Kidney (tissue), 14 donors: ENCODE data around the gene DIP2A. TPM values are rescaled to one million over a fixed set of nuclear protein-coding genes. Genes with fewer than 3 reads are reported as not detected.
"Not testable (repeated sequence)": the region's sequence is repeated elsewhere in the genome, so short reads cannot be mapped to it uniquely, and the experiment has no call there.

Experiments
- DNase-seq, 5 donors: peaks; one replicate each; pipeline ENCODE4 v3.0.0-alpha.2; 2013 to 2020
- FAIRE-seq: peaks from 2 replicates; lab custom pipeline; 2012; peaks lifted over from hg19 to GRCh38; lab: Jason Lieb, UNC
- H3K27ac ChIP-seq, 2 donors: one replicate each; pipeline ENCODE4 v1.7.0; 2013; ENCODE audit warnings: low read depth in 2 of 2, low read length in 2 of 2, inconsistent platforms in 1 of 2
- H3K27me3 ChIP-seq: one replicate; pipeline ENCODE4 v1.7.1; 2013; ENCODE audit warnings: low read length, inconsistent platforms; ENCODE audit not compliant: control insufficient read depth, insufficient read depth
- H3K36me3 ChIP-seq, 3 donors: one replicate each; pipeline versions ENCODE4 v1.7.0 to v1.7.1; 2013; ENCODE audit warnings: low read length in 3 of 3, control low read depth in 1 of 3, inconsistent platforms in 1 of 3; ENCODE audit not compliant: insufficient read depth in 3 of 3, control insufficient read depth in 2 of 3
- H3K4me1 ChIP-seq, 3 donors: one replicate each; pipeline versions ENCODE4 v1.7.0 to v1.7.1; 2013; ENCODE audit warnings: low read length in 3 of 3, inconsistent platforms in 1 of 3, low read depth in 1 of 3; ENCODE audit not compliant: control insufficient read depth in 2 of 3, insufficient read depth in 2 of 3
- H3K4me3 ChIP-seq, 3 donors: one replicate each; pipeline versions ENCODE4 v1.7.0 to v1.8.1; 2013; ENCODE audit warnings: low read length in 3 of 3, control low read depth in 1 of 3, inconsistent platforms in 1 of 3
- H3K9ac ChIP-seq, 3 donors: one replicate each; pipeline versions ENCODE4 v1.7.0 to v1.7.1; 2013; ENCODE audit warnings: low read length in 3 of 3, control low read depth in 1 of 3, inconsistent platforms in 1 of 3
- H3K9me3 ChIP-seq, 3 donors: one replicate each; pipeline versions ENCODE4 v1.7.0 to v1.7.1; 2013; ENCODE audit warnings: low read length in 3 of 3, control low read depth in 1 of 3, inconsistent platforms in 1 of 3; ENCODE audit not compliant: control insufficient read depth in 2 of 3, insufficient read depth in 1 of 3
- CTCF ChIP-seq: IDR thresholded peaks from 3 replicates; pipeline ENCODE4 v1.5.1; 2012; ENCODE audit warnings: mild to moderate bottlenecking, moderate library complexity, borderline replicate concordance; ENCODE audit not compliant: insufficient read depth; ENCODE audit errors: extremely low read depth
- intact Hi-C: fragments of 100-400 bp; cut with DNase I; formaldehyde crosslinking; loops from one replicate; pipeline ENCODE4 v1.11.1; 2022
- polyA plus RNA-seq: library from polyadenylated mRNA; stranded (reverse); fragments of 350-450 nt; fragmentation: Illumina TruSeq; extraction: RNeasy Lipid Tissue Mini Kit (QIAGEN cat#74804); gene quantifications from one replicate; pipeline ENCODE4 v1.2.3, GENCODE V29; 2014; ENCODE audit warnings: low read depth, low replicate concordance; ENCODE audit not compliant: insufficient read depth
- total RNA-seq: library from RNA; stranded (reverse); fragmentation: NEBNext Ultra II Directional; extraction: Animal tissue kit (Norgen Biotek cat#: 25700); gene quantifications from one replicate; pipeline ENCODE4 v1.2.1, GENCODE V29; 2021
- donor health status: control.
- donor health status: control.
- donor health status: control.
- donor health status: control.
- donor health status: control.
- donor health status: DM: yes; HTN: yes; CAD: no.
- donor health status: Normal renal cell carcinoma (clear cell type).

Gene DIP2A
- total and polyA plus RNA-seq, 2 donors from 2014 or later, result 8.7 to 36.5 TPM

DNA sequence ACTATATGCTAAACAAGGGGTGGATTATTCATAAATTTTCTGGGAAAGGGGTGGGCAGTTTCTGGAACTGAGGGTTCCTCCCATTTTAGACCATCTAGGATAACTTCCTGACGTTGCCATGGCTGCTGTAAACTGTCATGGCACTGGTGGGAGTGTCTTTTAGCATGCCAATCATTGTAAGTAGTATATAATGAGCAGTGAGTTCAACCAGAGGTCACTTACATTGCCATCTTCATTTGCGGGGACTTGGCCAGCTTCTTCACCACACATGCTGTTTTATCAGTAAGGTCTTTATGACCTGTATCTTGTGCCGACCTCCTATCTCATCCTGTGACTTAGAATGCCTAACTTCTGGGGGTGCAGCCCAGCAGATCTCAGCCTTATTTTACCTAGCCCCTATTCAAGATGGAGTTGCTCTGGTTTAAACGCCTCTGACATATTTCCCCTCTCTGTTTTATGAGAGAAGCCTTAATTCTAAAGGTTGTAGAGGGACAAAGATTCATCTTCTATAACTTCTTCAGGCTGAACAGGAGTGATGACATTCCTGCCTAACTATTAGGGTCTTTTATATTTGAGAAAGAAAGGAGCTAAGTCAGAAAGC, 60.4 kb downstream of the DIP2A start:
- peaks cover 0 to 4% (median 0%) of the 10 kb centered on the region in 3 donors for H3K36me3 ChIP-seq
- no peak overlapping the region for H3K9ac ChIP-seq
- no peak for TF ChIP-seq CTCF
- peaks cover 0 to 2% (median 0%) of the 10 kb centered on the region in 3 donors for H3K4me1 ChIP-seq
- H3K4me3 ChIP-seq, result no peak overlapping the region
- H3K27me3 ChIP-seq, result no peaks in the 10 kb centered on the region
- intact Hi-C loops, result no loop called here
- DNase-seq (peak in 1 of 5 donors; percentile 10), FAIRE-seq (no peak)
- H3K9me3 ChIP-seq, result peaks cover 0 to 2% (median 0%) of the 10 kb centered on the region in 3 donors
- no peak overlapping the region for H3K27ac ChIP-seq

GRCh38 chr21:46527393-46527792, 68.7 kb downstream of the DIP2A start:
- FAIRE-seq, DNase-seq, H3K27me3 ChIP-seq, H3K9ac ChIP-seq, H3K9me3 ChIP-seq, intact Hi-C loops, H3K4me1 ChIP-seq, H3K27ac ChIP-seq, H3K4me3 ChIP-seq: not testable (repeated sequence)
- H3K36me3 ChIP-seq, result peaks cover 0 to 23% (median 2%) of the 10 kb centered on the region in 3 donors

DNA sequence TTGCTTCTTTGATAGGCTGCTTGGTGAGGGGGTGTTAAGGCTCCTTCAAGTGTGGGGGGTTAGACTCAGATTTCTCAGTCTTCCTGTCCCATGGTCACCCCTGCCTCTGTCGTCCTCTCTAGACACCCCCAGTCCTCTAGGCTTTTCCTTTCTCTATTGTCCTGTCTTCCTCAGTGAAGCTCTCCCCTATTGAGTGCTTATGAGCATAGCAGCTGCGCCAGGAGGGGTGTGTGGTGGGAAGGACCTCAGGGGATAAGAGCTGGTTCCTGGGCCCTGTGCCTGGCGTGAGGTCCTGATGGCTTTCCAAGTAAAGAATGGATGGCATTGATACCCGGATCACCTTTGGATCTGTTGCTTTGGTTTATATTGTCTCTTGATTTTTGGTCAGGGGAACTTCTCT, 69.1 kb downstream of the DIP2A start:
- no peak overlapping the region for H3K27ac ChIP-seq
- no peak for TF ChIP-seq CTCF
- H3K4me3 ChIP-seq, result no peak overlapping the region
- no peaks in the 10 kb centered on the region for H3K9me3 ChIP-seq
- intact Hi-C loops, result no loop called here
- H3K36me3 ChIP-seq, result peaks cover 0 to 26% (median 2%) of the 10 kb centered on the region in 3 donors
- H3K27me3 ChIP-seq, result no peaks in the 10 kb centered on the region
- no peak overlapping the region for H3K9ac ChIP-seq
- no peak for DNase-seq
- FAIRE-seq, result no peak
- H3K4me1 ChIP-seq, result no peaks in the 10 kb centered on the region

GRCh38 chr21:46532080-46532479, 73.4 kb downstream of the DIP2A start:
- intact Hi-C loops, result no loop called here
- Histone ChIP-seq H3K4me1 (no peaks in the 10 kb centered on the region), H3K9ac (no peak overlapping the region), H3K4me3 (no peak overlapping the region), H3K27me3 (no peaks in the 10 kb centered on the region), H3K9me3 (no peaks in the 10 kb centered on the region), H3K27ac (no peak overlapping the region), H3K36me3 (peaks cover 2 to 50% (median 5%) of the 10 kb centered on the region in 3 donors)
- FAIRE-seq, result no peak
- TF ChIP-seq CTCF, result no peak
- no peak for DNase-seq
